AG09319 (cell line): Measurements from ENCODE around the gene CBX2.
"Not testable (repeated sequence)": the region's sequence is repeated elsewhere in the genome, so short reads cannot be mapped to it uniquely, and the experiment has no call there.

Experiments
- DNase-seq: peaks from one replicate; pipeline ENCODE4 v3.0.0-alpha.2; 2010; ENCODE audit warnings: low read depth; ENCODE audit errors: extremely low read depth
- CTCF ChIP-seq: IDR thresholded peaks from 2 replicates; pipeline ENCODE4 v1.5.1; 2011; ENCODE audit warnings: low read depth, mild to moderate bottlenecking, inconsistent platforms, low read length, moderate library complexity

The CBX2 gene

GRCh38 chr17:79760197-79760906 lies 17.6 kb upstream of the CBX2 start:
- TF ChIP-seq CTCF = no peak
- DNase-seq = no peak

GRCh38 chr17:79761894-79762589 lies 15.9 kb upstream of the CBX2 start:
- DNase-seq = no peak
- no peak for TF ChIP-seq CTCF

GRCh38 chr17:79765708-79766107 lies 12.2 kb upstream of the CBX2 start:
- no peak for TF ChIP-seq CTCF
- DNase-seq = no peak

- no peak for DNase-seq
- TF ChIP-seq CTCF = no peak
Measured at GRCh38 chr17:79769570-79770506, 8.1 kb upstream of the CBX2 start.

GRCh38 chr17:79771276-79771675 lies 6.7 kb upstream of the CBX2 start:
- no peak for DNase-seq
- TF ChIP-seq CTCF = no peak

GRCh38 chr17:79772726-79773125 lies 5.2 kb upstream of the CBX2 start:
- not testable (repeated sequence) for DNase-seq

GRCh38 chr17:79774561-79774975 lies 3.4 kb upstream of the CBX2 start:
- DNase-seq = no peak

More at GRCh38 chr17:79774561-79774975, 3.4 kb upstream of the CBX2 start:
- no peak for TF ChIP-seq CTCF
